H1 (cell line): ENCODE measurements around the gene GLIPR2.

ENCODE experiments used
- CBX5 ChIP-seq: fragments of 300-800, 300-1000 bp; sonication (generic); IDR thresholded peaks from 2 replicates; pipeline ENCODE4 v1.7.1; 2016; ENCODE audit warnings: antibody characterized with exemption, low read length, low read depth
- CTCF ChIP-seq, 3 experiments: IDR thresholded peaks; 1 replicate in 2 of 3; 2 replicates in 1 of 3; pipeline versions ENCODE4 v1.5.1 to v1.6.1; 2011; ENCODE audit warnings: low read length in 3 of 3, mild to moderate bottlenecking in 3 of 3, inconsistent platforms in 2 of 3, low read depth in 1 of 3, moderate library complexity in 1 of 3; ENCODE audit not compliant: insufficient read depth in 1 of 3; ENCODE audit errors: control extremely low read depth in 1 of 3
- E2F6 ChIP-seq: IDR thresholded peaks from 2 replicates; pipeline ENCODE4 v1.6.1; 2012; ENCODE audit warnings: inconsistent platforms
- JUND ChIP-seq: IDR thresholded peaks from 2 replicates; pipeline ENCODE4 v1.6.1; 2011; ENCODE audit warnings: mild to moderate bottlenecking, improper control_type of control experiment, low read length
- MAX ChIP-seq: IDR thresholded peaks from 2 replicates; pipeline ENCODE4 v1.6.1; 2012; ENCODE audit warnings: inconsistent platforms
- NANOG ChIP-seq: IDR thresholded peaks from 2 replicates; pipeline ENCODE4 v1.6.1; 2011; ENCODE audit warnings: low read length, low read depth, mild to moderate bottlenecking, inconsistent platforms; ENCODE audit not compliant: insufficient read depth, poor library complexity, severe bottlenecking
- PHF8 ChIP-seq: fragments of 200-600 bp; sonication (generic); conservative IDR thresholded peaks from 2 replicates; pipeline ENCODE4 v1.7.1; 2012; ENCODE audit warnings: low read depth, mild to moderate bottlenecking, inconsistent platforms, low read length, moderate library complexity
- POLR2A ChIP-seq, 2 experiments: IDR thresholded peaks; 1 replicate in 1 of 2; 2 replicates in 1 of 2; pipeline ENCODE4 v1.6.1; 2011; ENCODE audit warnings: low read depth in 2 of 2, low read length in 2 of 2, mild to moderate bottlenecking in 2 of 2; ENCODE audit errors: control extremely low read depth in 1 of 2
- RAD21 ChIP-seq, 2 experiments: IDR thresholded peaks in 1 of 2; conservative IDR thresholded peaks in 1 of 2; 2 replicates each; pipeline ENCODE4 v1.6.1; 2011; ENCODE audit warnings: low read depth in 2 of 2, low read length in 2 of 2, improper control_type of control experiment in 1 of 2, inconsistent platforms in 1 of 2, mild to moderate bottlenecking in 1 of 2, moderate library complexity in 1 of 2
- RNF2 ChIP-seq: fragments of 200-900, 300-1000 bp; sonication (generic); IDR thresholded peaks from 2 replicates; pipeline ENCODE4 v1.7.1; 2016; ENCODE audit warnings: borderline replicate concordance, low read depth, mild to moderate bottlenecking, antibody characterized with exemption, low read length; ENCODE audit not compliant: poor library complexity, severe bottlenecking; ENCODE audit errors: missing control alignments
- RXRA ChIP-seq: IDR thresholded peaks from 2 replicates; pipeline ENCODE4 v1.6.1; 2011; ENCODE audit warnings: low read depth, mild to moderate bottlenecking, low read length, moderate library complexity; ENCODE audit not compliant: insufficient read depth
- TAF1 ChIP-seq: IDR thresholded peaks from 2 replicates; pipeline ENCODE4 v1.6.1; 2011; ENCODE audit warnings: mild to moderate bottlenecking, low read depth, low read length
- TBP ChIP-seq: IDR thresholded peaks from 2 replicates; pipeline ENCODE4 v1.6.1; 2011; ENCODE audit warnings: low read depth, low read length, improper control_type of control experiment
- USF2 ChIP-seq: IDR thresholded peaks from 2 replicates; pipeline ENCODE4 v1.6.1; 2011; ENCODE audit warnings: low read length, improper control_type of control experiment

- TF ChIP-seq JUND = no peak
- no peak for TF ChIP-seq CTCF (IDR thresholded peaks at IDR 0.05; ENCODE audit: control extremely low read depth in 1 of 3, insufficient read depth in 1 of 3, low read depth in 1 of 3, low read length in 3 of 3)
- no peak for TF ChIP-seq TBP
- no peak for TF ChIP-seq POLR2A (IDR thresholded peaks at IDR 0.05; ENCODE audit: control extremely low read depth in 1 of 2, low read depth in 2 of 2, low read length in 2 of 2)
- no peak for TF ChIP-seq PHF8
- no peak for TF ChIP-seq E2F6
- TF ChIP-seq TAF1 = no peak
- no peak for TF ChIP-seq MAX
- no peak for TF ChIP-seq RXRA
- TF ChIP-seq NANOG = no peak
- TF ChIP-seq RNF2 = no peak
- TF ChIP-seq CBX5 = no peak
- TF ChIP-seq USF2 = no peak
- no peak for TF ChIP-seq RAD21 (IDR thresholded peaks at IDR 0.05 in 1 of 2, conservative IDR thresholded peaks at IDR 0.05 in 1 of 2; ENCODE audit: low read depth in 2 of 2, low read length in 2 of 2)
These were observed 10.1 kb downstream of the GLIPR2 start for GRCh38 chr9:36146651-36147050.
